Stomach (tissue), 4 donors: ENCODE data around the gene CRIM1.

Experiments
- EP300 ChIP-seq: sonication (generic); formaldehyde crosslinking; IDR thresholded peaks from one replicate; pipeline ENCODE4 v1.6.1; 2017; ENCODE audit warnings: antibody characterized with exemption
- POLR2A ChIP-seq, 4 donors: fragments of 450-650 bp; IDR thresholded peaks; one replicate each; pipeline ENCODE4 v1.6.1; 2016; ENCODE audit warnings: antibody characterized with exemption in 4 of 4, control low read depth in 2 of 4, mild to moderate bottlenecking in 1 of 4, moderate library complexity in 1 of 4
- POLR2AphosphoS5 ChIP-seq, 3 donors: sonication (generic); formaldehyde crosslinking; IDR thresholded peaks; one replicate each; pipeline ENCODE4 v1.6.1; 2016; ENCODE audit warnings: antibody characterized with exemption in 3 of 3
- TF ChIP-seq, protein P1 (sequence below), 7 experiments: fragments of 450-650 bp in 4 of 7; fragments of 200-600 bp in 3 of 7; sonication (generic) in 3 of 7; IDR thresholded peaks; one replicate each; pipeline ENCODE4 v1.5.1; 2016 to 2019; ENCODE audit warnings: antibody characterized with exemption in 7 of 7, control low read depth in 2 of 7, mild to moderate bottlenecking in 1 of 7

DNA sequence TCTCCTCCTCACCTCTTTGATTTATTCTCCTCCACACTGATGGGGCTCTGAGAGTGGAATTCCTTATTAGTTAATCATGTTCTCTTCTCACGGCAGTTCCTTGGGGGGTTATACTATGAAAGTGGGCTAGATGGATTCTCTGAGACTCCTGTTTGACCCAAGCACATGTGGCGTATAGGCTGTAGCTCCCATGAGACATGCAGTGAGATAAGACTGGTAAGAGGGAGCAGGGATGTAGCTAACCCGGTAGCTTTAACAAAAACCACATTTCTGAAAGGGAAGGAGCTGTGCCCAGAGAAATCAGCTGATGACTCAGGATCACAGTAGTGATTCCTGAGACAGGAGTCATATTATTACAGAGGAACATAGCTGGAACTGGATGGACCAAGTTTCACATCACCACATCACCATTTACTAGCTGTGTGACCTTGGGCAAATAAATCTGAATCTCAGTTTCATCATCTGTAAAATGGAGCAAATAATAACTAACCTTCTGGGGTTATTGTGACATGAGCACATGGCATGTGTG is 82.9 kb downstream of the CRIM1 start:
- TF ChIP-seq, protein P1, sequence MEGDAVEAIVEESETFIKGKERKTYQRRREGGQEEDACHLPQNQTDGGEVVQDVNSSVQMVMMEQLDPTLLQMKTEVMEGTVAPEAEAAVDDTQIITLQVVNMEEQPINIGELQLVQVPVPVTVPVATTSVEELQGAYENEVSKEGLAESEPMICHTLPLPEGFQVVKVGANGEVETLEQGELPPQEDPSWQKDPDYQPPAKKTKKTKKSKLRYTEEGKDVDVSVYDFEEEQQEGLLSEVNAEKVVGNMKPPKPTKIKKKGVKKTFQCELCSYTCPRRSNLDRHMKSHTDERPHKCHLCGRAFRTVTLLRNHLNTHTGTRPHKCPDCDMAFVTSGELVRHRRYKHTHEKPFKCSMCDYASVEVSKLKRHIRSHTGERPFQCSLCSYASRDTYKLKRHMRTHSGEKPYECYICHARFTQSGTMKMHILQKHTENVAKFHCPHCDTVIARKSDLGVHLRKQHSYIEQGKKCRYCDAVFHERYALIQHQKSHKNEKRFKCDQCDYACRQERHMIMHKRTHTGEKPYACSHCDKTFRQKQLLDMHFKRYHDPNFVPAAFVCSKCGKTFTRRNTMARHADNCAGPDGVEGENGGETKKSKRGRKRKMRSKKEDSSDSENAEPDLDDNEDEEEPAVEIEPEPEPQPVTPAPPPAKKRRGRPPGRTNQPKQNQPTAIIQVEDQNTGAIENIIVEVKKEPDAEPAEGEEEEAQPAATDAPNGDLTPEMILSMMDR (IDR thresholded peaks at IDR 0.05) = no peak
- TF ChIP-seq POLR2A (IDR thresholded peaks at IDR 0.05) (no peak), EP300 (no peak), POLR2AphosphoS5 (IDR thresholded peaks at IDR 0.05) (peak in 2 of 3 donors; percentile 26 to 63)
